GM18505 (cell line): ENCODE data around the gene THBD.

Experiments used
- ATAC-seq: cut with Tn5 transposase; IDR thresholded peaks from one replicate; pipeline ENCODE4 v1.9.1; 2021; ENCODE audit not compliant: unreplicated experiment
- POLR2A ChIP-seq: IDR thresholded peaks from 4 replicates; pipeline ENCODE4 v1.6.1; 2011; ENCODE audit warnings: borderline replicate concordance; ENCODE audit not compliant: insufficient read depth, insufficient read length; ENCODE audit errors: extremely low read depth

THBD gene

GRCh38 chr20:23018432-23018831 is 31.0 kb downstream of the THBD start:
- TF ChIP-seq POLR2A = no peak
- no peak for ATAC-seq

- no peak for TF ChIP-seq POLR2A
- no peak for ATAC-seq
Measured at GRCh38 chr20:23017516-23017915, 32.0 kb downstream of the THBD start.

- no peak for ATAC-seq
- TF ChIP-seq POLR2A = no peak
Measured at GRCh38 chr20:23013429-23013828, 36.0 kb downstream of the THBD start.

- ATAC-seq = no peak
- TF ChIP-seq POLR2A = no peak
Measured at GRCh38 chr20:23011008-23011721, 38.3 kb downstream of the THBD start.

- ATAC-seq = no peak
- no peak for TF ChIP-seq POLR2A
Measured at GRCh38 chr20:23010096-23010495, 39.4 kb downstream of the THBD start.

GRCh38 chr20:23009636-23010035 is 39.8 kb downstream of the THBD start:
- ATAC-seq = no peak
- no peak for TF ChIP-seq POLR2A

GRCh38 chr20:23008667-23009066 is 40.8 kb downstream of the THBD start:
- no peak for TF ChIP-seq POLR2A
- ATAC-seq = no peak

GRCh38 chr20:23007886-23008655 is 41.4 kb downstream of the THBD start:
- no peak for TF ChIP-seq POLR2A
- no peak for ATAC-seq

- TF ChIP-seq POLR2A = no peak
- no peak for ATAC-seq
Measured at GRCh38 chr20:23007462-23007861, 42.0 kb downstream of the THBD start.

- ATAC-seq = no peak
Measured at GRCh38 chr20:23005776-23006175, 43.7 kb downstream of the THBD start.

GRCh38 chr20:23003881-23004460 is 45.5 kb downstream of the THBD start:
- no peak for TF ChIP-seq POLR2A
- ATAC-seq = no peak

More at GRCh38 chr20:23005776-23006175, 43.7 kb downstream of the THBD start:
- no peak for TF ChIP-seq POLR2A

GRCh38 chr20:23003077-23003635 is 46.3 kb downstream of the THBD start:
- no peak for TF ChIP-seq POLR2A
- ATAC-seq = no peak

- no peak for TF ChIP-seq POLR2A
- no peak for ATAC-seq
Measured at GRCh38 chr20:23002276-23002675, 47.2 kb downstream of the THBD start.
